Kidney (tissue), 14 donors: ENCODE measurements around the gene GDF10. TPM values are rescaled to one million over a fixed set of nuclear protein-coding genes. Genes with fewer than 3 reads are reported as not detected.

ENCODE experiments used
- DNase-seq, 5 donors: peaks; one replicate each; pipeline ENCODE4 v3.0.0-alpha.2; 2013 to 2020
- FAIRE-seq: peaks from 2 replicates; lab custom pipeline; 2012; peaks lifted over from hg19 to GRCh38; lab: Jason Lieb, UNC
- H3K27ac ChIP-seq, 2 donors: one replicate each; pipeline ENCODE4 v1.7.0; 2013; ENCODE audit warnings: low read depth in 2 of 2, low read length in 2 of 2, inconsistent platforms in 1 of 2
- H3K27me3 ChIP-seq: one replicate; pipeline ENCODE4 v1.7.1; 2013; ENCODE audit warnings: low read length, inconsistent platforms; ENCODE audit not compliant: control insufficient read depth, insufficient read depth
- H3K36me3 ChIP-seq, 3 donors: one replicate each; pipeline versions ENCODE4 v1.7.0 to v1.7.1; 2013; ENCODE audit warnings: low read length in 3 of 3, control low read depth in 1 of 3, inconsistent platforms in 1 of 3; ENCODE audit not compliant: insufficient read depth in 3 of 3, control insufficient read depth in 2 of 3
- H3K4me1 ChIP-seq, 3 donors: one replicate each; pipeline versions ENCODE4 v1.7.0 to v1.7.1; 2013; ENCODE audit warnings: low read length in 3 of 3, inconsistent platforms in 1 of 3, low read depth in 1 of 3; ENCODE audit not compliant: control insufficient read depth in 2 of 3, insufficient read depth in 2 of 3
- H3K4me3 ChIP-seq, 3 donors: one replicate each; pipeline versions ENCODE4 v1.7.0 to v1.8.1; 2013; ENCODE audit warnings: low read length in 3 of 3, control low read depth in 1 of 3, inconsistent platforms in 1 of 3
- H3K9ac ChIP-seq, 3 donors: one replicate each; pipeline versions ENCODE4 v1.7.0 to v1.7.1; 2013; ENCODE audit warnings: low read length in 3 of 3, control low read depth in 1 of 3, inconsistent platforms in 1 of 3
- H3K9me3 ChIP-seq, 3 donors: one replicate each; pipeline versions ENCODE4 v1.7.0 to v1.7.1; 2013; ENCODE audit warnings: low read length in 3 of 3, control low read depth in 1 of 3, inconsistent platforms in 1 of 3; ENCODE audit not compliant: control insufficient read depth in 2 of 3, insufficient read depth in 1 of 3
- intact Hi-C: fragments of 100-400 bp; cut with DNase I; formaldehyde crosslinking; loops from one replicate; pipeline ENCODE4 v1.11.1; 2022
- polyA plus RNA-seq: library from polyadenylated mRNA; stranded (reverse); fragments of 350-450 nt; fragmentation: Illumina TruSeq; extraction: RNeasy Lipid Tissue Mini Kit (QIAGEN cat#74804); gene quantifications from one replicate; pipeline ENCODE4 v1.2.3, GENCODE V29; 2014; ENCODE audit warnings: low read depth, low replicate concordance; ENCODE audit not compliant: insufficient read depth
- total RNA-seq: library from RNA; stranded (reverse); fragmentation: NEBNext Ultra II Directional; extraction: Animal tissue kit (Norgen Biotek cat#: 25700); gene quantifications from one replicate; pipeline ENCODE4 v1.2.1, GENCODE V29; 2021
- TF ChIP-seq, protein P1 (sequence below): IDR thresholded peaks from 3 replicates; pipeline ENCODE4 v1.5.1; 2012; ENCODE audit warnings: mild to moderate bottlenecking, moderate library complexity, borderline replicate concordance; ENCODE audit not compliant: insufficient read depth; ENCODE audit errors: extremely low read depth
- donor health status: control.
- donor health status: control.
- donor health status: control.
- donor health status: control.
- donor health status: control.
- donor health status: DM: yes; HTN: yes; CAD: no.
- donor health status: Normal renal cell carcinoma (clear cell type).

GDF10 gene
- total and polyA plus RNA-seq, 2 donors from 2014 or later, result 1.1 TPM; not detected in 1

DNA sequence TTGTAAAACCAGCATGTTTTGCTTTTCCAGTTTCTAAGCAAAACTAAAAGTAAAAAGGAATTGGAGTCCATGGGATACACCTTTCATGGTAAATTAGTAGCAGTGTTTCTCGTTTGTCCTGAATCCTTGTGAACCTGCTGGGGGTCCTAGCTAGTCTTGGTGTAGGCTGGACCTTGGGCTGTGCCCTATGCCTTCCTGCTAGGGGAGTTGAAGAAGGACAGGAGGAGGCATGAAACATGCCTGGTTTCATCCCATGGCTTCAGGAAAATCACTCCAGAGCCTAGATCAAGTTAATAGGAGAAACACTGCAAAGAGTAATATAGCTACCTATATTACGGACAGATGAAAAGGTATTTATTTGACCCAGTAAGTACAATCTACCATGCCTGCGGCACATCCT is 41.1 kb upstream of the GDF10 start:
- no peak for FAIRE-seq
- TF ChIP-seq, protein P1, sequence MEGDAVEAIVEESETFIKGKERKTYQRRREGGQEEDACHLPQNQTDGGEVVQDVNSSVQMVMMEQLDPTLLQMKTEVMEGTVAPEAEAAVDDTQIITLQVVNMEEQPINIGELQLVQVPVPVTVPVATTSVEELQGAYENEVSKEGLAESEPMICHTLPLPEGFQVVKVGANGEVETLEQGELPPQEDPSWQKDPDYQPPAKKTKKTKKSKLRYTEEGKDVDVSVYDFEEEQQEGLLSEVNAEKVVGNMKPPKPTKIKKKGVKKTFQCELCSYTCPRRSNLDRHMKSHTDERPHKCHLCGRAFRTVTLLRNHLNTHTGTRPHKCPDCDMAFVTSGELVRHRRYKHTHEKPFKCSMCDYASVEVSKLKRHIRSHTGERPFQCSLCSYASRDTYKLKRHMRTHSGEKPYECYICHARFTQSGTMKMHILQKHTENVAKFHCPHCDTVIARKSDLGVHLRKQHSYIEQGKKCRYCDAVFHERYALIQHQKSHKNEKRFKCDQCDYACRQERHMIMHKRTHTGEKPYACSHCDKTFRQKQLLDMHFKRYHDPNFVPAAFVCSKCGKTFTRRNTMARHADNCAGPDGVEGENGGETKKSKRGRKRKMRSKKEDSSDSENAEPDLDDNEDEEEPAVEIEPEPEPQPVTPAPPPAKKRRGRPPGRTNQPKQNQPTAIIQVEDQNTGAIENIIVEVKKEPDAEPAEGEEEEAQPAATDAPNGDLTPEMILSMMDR, result no peak
- Histone ChIP-seq H3K4me1 (no peaks in the 10 kb centered on the region), H3K27me3 (no peaks in the 10 kb centered on the region), H3K27ac (no peak overlapping the region), H3K4me3 (no peak overlapping the region), H3K36me3 (no peaks in the 10 kb centered on the region), H3K9ac (no peak overlapping the region), H3K9me3 (no peaks in the 10 kb centered on the region)
- no peak for DNase-seq
- intact Hi-C loops, result no loop called here

DNA sequence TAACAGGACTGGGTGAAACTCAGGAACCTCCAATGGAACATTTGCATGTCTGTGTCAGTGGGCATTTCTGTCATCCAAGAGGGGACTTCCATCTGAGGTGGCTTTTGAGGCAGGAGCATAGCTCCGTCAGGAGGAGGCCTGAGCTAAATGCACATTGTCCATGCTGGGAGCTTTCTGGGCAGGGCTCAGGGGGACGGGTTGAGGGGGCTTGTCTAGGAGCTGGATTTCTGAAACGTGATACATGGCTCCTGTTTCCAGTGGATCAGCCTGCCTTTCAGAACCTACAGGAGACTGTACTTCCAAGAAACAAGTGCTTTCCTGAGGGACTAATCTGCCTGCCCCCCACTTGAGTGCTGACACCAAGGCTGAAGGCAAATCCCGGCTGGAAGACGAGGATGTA is 40.5 kb upstream of the GDF10 start:
- intact Hi-C loops, result no loop called here
- no peaks in the 10 kb centered on the region for H3K9me3 ChIP-seq
- H3K27me3 ChIP-seq, result no peaks in the 10 kb centered on the region
- H3K27ac ChIP-seq, result no peak overlapping the region
- H3K9ac ChIP-seq, result no peak overlapping the region
- H3K36me3 ChIP-seq, result no peaks in the 10 kb centered on the region
- no peak overlapping the region for H3K4me3 ChIP-seq
- H3K4me1 ChIP-seq, result no peaks in the 10 kb centered on the region
- FAIRE-seq (no peak), DNase-seq (no peak)
- TF ChIP-seq, protein P1, result no peak

DNA sequence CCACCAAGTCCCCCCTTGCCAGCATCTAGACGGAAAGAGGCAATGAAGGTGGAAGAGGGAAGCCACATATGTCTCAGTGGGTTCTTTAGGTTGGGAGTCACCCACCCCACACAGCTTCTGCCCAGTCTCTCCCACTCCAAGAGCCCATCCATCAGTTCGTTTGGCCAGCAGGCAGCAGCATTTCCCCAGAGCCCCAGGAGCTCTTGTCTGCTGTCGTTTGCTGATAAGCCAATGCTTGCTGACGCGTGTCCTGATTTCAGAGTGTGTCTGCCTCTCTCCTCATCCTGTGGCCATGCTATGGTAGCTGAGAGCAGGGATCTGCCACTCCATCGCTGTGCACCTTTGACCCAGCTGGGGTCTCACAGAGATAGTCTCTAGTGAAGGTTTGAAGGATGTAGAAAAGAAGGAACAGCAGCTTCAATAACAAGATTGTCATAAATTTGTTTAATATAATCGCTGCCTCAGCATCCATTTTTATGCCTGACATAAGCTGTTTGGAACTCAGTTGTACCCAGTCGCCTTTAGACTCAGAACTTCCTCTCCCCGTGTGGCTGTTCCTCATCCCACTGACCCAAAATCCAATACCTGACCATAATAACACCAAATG is 39.4 kb upstream of the GDF10 start:
- Histone ChIP-seq H3K9me3 (no peaks in the 10 kb centered on the region), H3K4me1 (no peaks in the 10 kb centered on the region), H3K27me3 (no peaks in the 10 kb centered on the region), H3K4me3 (no peak overlapping the region), H3K27ac (no peak overlapping the region), H3K9ac (no peak overlapping the region), H3K36me3 (no peaks in the 10 kb centered on the region)
- DNase-seq (no peak), FAIRE-seq (no peak)
- TF ChIP-seq, protein P1, result no peak
- intact Hi-C loops, result no loop called here

DNA sequence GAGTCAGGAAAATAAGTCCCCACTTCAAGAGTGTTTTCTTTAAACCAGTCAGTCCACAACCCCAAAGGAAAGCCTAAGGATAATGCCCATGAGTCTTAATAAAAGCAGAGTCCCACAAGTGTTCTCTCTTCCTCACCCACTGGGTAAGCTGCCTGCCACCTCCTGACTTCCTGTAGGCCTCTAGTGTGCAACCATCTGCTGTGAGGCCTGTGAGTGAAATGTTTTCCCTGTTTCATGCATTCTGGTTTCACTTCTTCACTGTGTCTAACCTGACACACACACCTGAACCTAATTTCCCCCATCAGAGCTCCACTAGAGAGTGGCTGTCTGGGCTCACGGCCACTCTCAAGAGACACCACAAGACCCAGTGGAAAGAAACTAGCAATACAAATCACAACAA is 38.9 kb upstream of the GDF10 start:
- no peak overlapping the region for H3K27ac ChIP-seq
- H3K27me3 ChIP-seq, result no peaks in the 10 kb centered on the region
- no peaks in the 10 kb centered on the region for H3K9me3 ChIP-seq
- H3K4me3 ChIP-seq, result no peak overlapping the region
- H3K36me3 ChIP-seq, result no peaks in the 10 kb centered on the region
- no peak overlapping the region for H3K9ac ChIP-seq
- TF ChIP-seq, protein P1, result no peak
- DNase-seq (no peak), FAIRE-seq (no peak)
- H3K4me1 ChIP-seq, result no peaks in the 10 kb centered on the region
- intact Hi-C loops, result no loop called here
